ENCODE results near the gene JCAD.
"Not testable (repeated sequence)": the region's sequence is repeated elsewhere in the genome, so short reads cannot be mapped to it uniquely, and the experiment has no call there.

The JCAD gene, protein sequence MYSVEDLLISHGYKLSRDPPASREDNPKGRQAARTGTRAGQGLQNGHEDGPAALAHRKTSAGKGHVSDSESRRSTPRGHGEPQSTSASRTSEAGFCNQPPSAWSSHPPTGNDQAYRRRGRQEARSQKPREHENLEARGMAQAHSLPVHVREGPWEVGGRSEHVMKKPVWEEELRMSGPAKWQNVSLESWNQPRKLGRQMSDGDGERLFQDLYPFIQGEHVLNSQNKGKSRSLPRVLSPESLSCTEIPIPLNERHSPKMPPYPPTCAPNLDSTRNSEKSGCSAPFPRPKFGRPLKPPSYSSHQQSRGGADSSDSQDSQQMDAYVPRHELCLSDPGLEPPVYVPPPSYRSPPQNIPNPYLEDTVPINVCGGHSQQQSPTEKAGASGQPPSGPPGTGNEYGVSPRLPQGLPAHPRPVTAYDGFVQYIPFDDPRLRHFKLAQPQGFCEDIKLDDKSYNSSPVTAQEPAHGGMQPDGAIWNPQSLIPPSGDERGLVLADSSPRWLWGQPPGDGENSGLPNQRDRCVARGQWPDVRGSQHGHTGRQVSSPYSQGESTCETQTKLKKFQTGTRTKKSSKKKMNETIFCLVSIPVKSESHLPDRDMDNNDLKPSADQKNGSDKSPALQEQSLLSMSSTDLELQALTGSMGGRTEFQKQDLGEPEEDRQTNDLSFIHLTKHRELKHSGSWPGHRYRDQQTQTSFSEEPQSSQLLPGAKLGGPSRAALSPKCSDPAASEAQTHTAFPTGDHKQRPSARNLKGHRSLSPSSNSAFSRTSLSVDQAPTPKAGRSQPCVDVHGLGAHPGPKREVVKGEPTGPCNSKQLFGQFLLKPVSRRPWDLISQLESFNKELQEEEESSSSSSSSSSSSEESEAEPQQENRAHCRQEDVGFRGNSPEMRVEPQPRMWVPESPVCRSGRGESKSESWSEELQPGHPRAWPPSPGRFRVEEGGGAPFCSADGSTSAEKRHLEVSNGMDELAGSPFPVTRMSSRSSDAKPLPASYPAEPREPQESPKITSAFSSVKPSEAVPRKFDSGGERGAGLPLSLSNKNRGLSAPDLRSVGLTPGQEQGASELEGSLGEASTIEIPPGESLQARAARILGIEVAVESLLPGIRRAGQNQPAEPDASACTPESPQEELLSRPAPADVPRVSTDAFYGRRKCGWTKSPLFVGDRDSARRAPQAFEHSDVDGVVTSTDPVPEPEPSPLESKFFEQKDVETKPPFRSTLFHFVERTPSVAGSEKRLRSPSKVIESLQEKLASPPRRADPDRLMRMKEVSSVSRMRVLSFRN (N-terminal part only)

DNA sequence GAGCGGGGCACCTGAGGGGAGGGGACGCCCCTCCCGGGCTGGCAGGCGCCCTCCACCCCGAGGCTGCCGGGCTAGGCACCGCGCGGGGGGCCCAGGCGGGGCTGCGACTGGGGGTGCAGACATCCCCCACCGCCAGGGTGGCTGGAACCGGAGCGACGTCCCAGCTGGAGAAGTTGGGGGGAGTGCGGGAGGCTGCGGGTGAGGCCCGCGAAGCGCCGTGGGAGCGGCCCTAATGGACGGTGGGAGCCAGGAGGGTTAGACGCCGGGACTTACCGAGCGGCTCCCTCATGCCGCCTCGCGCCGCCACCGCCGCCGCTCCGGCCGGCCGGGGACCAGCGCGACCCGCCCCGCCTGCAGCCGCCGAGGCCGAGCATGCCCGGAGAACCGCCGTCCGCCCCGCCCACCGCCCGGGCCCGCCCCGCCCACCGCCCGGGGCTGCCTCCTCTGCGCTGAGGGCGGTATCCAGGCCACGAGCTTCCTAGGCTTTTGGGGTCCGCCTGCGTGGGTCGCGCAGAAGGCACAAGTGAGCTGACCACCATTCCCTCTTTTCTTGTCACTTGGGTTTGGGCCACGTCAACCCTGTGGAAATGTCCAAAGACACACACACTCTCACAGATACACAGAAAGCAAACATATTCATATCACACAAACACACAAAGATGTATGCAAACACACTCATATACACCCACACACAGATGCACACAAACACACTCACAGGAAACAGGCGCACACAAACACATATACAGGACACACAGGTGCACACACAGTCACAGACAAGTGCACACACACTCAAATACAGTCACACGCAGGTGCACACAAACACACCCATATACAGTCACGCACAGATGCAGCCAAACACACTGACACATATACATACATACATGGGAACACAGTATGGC, at the start of gene JCAD:
JCAD (minus strand) TSS at position 378 of the 899 bp plus-strand sequence. CDS start 11,774 bp downstream, outside the sequence.
- DNase-seq: peak; percentile 63

DNA sequence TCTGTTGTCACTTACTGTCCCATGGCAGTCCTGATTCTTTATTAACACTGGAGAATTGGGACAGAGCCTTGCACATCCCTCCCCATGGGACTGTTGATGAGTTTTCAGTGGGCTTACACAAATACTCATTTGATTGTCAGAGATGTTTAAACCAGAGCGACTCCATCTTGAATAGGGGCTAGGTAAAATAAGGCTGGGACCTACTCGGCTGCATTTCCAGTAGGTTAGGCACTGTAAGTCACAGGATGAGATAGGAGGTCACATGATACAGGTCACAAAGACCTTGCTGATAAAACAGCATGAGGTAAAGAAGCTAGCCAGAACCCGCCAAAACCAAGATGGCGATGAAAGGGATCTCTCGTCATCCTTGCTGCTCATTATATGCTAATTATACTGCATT, 47.6 kb upstream of the JCAD start:
- DNase-seq: no peak

DNA sequence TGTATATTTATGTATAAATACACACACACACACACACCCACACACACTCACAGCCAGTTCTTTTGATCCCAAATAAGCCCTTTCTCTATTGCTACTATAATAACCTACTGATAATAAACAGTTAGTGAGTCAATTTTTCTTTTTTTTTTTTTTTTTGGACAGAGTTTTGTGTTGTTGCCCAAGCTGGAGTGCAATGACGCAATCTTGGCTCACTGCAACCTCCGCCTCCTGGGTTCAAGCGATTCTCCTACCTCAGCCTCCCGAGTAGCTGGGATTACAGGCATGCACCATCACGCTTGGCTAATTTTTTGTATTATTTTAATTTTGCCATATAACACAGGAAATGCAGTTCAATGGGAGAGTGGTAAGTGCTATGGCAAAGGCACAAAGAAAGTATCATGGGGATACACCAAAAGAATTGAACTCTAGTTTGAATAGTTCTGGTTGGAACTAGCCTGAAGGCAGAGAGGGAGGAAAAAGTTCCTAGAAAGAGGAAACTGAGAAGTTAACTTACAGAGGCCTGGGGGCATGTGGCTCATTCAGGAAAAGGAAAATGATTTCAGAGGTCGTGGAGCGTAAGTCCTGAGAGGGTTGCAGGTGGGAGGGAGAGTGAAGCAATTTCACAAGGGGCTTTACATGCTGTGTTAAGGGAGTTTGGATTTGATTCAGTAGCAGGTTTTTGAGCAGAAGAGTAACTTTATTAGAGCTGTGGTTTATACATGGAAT, 44.4 kb upstream of the JCAD start:
- DNase-seq: no peak

DNA sequence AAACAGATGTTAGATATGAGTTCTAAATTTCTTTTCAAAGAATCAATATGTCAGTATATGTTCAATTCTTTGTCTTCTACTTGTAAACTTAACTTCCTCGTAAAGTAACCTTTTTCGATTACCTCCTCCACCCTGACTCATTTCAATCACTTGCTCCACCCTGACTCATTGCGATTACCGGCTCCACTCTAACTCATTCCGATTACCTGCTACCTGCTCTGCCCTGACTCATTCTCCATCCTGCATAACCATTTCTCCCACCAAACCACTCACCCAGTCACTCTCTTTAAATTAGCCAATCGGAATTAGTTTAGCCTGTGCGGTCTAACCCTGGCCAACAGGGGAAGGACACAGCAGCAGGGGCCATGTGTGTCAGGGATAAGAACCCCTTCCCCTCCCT, 40.3 kb upstream of the JCAD start:
- not testable (repeated sequence) for DNase-seq

DNA sequence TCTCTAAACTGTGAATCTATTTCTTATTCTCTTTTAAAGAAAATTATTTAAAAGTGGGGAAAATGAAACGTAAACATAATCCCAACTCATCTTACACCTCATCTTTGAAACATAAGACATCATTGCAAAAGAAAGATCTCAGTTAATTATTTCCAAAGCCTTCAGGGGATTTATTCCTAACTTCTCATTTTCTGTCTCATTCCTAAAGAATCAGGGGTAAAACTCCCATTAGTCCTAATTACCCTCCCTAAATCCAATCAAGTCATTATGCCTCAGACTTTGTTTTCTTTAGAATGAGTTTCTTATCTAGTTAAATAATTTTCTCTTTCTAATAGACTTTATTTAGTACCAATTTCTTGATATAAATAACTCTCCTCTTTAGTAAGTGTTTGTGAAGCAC, 39.7 kb upstream of the JCAD start:
- DNase-seq: no peak

DNA sequence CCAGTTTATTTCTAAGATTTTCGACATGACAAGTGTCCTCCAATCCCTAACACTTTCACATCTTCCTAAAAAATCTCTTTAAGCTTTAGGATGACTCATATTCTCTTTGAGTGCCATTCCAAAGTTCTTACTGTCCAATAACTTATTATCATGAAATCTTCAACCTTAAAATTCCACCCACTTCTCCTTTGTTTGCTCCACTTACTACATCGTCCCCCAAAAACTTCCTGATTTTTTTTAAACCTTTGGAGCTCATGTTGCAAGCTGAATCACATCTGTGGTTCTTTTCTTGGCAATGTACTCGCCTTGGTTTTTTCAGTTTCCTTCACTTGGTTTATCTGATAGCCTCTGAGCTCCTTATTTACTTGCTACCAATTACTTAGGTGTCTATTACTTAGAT, 39.2 kb upstream of the JCAD start:
- no peak for DNase-seq

DNA sequence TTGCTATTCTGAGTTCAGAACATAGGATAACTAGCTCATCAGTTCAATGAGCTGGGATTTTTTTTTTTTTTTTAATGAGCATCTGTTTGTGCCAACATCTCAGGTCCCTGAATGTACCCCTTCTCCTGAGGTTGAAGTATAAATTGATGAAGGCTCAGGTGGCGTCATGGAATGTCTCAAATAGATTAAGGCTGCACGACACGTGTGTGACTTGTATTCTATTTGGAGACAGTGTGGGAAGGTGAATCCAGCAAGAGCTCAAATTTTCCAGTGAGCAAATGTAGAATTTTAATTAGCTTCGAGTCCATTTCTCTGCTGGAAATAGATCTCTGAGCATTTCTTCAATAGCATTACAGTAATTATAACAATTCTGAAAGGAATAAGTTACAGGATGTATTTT, 37.2 kb upstream of the JCAD start:
- DNase-seq: no peak

DNA sequence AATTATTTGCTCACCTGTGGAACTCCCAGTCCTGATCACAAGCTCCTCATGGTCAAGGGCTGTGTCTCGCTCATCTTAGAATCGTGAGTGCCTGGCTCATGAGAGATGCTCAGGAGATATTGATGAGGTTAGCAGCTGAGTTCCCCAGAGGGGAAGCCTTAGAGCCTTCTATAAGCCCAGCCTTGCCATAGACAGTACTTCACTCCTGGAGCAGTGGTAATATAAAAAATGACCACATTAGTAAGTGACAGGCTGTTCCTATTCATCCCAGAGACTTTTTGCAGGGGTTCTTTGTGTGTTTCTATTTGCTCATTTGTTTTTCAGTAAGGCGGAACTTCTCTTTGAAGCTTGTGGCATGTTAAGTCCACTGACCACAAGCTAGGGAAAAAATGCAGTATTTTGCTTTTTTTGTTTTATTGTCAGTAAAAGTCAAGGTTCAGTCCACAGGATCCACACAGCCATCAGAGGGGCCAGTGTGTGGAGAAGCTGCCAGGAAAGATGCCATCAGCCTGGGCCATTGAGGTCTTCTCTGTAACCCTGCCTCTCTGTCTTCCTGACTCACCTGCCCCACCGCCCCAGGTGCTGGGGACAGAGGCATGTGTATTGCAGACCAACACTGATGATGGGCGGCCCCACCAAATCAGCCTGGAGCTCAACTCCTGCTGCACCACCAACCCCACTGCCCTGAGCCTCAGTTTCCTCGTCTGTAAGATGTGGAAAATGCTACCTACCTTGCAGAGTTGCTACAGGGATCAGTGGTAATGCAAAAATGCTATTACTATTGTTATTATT, 36.4 kb upstream of the JCAD start:
- no peak for DNase-seq

DNA sequence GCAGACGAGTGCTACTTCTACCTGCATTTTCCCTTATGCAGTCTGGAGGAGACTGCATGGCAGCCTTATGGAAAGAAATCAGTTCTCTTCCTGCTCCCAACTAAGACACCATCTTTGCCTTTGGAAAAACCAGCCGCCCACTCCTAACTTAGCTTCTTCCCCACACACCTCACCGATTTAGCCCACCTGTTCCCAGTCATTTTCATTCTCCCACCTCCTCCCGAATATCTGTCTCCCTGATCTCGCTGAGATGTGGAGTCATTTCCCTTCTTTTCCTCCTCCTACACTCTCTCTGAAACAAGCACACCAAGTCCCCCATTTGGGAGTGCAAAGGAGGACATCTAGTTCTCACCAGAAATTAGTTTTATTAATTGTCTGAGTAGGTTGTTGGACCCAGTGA, 35.2 kb upstream of the JCAD start:
- DNase-seq: no peak

DNA sequence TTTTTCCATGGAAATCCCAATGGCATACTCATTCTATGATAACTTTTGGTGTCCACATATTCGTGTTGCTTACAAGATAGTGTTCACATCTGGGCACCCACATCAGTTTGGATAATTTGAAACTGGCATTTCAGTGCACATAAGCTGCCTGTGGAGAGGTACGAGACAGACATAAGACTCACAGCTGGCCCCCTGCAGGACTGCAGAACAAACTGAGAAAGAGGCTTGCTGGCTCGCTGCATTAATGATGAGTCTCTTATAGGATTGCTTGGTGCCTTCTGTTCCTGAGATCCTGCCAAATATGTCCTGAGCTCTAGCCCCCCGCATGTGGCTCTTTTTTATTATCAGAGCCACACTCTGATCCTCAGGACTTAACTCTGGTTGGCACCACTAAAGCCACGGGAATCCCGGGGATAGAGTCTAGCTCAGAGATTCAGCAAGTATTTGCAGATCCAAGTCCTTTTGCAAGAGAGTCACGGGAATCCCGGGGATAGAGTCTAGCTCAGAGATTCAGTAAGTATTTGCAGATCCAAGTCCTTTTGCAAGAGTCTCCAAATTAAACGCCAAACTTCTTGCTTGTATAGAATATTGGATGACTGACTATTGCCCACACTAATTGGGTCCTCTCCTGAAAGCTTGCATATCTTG, 34.0 kb upstream of the JCAD start:
- no peak for DNase-seq

DNA sequence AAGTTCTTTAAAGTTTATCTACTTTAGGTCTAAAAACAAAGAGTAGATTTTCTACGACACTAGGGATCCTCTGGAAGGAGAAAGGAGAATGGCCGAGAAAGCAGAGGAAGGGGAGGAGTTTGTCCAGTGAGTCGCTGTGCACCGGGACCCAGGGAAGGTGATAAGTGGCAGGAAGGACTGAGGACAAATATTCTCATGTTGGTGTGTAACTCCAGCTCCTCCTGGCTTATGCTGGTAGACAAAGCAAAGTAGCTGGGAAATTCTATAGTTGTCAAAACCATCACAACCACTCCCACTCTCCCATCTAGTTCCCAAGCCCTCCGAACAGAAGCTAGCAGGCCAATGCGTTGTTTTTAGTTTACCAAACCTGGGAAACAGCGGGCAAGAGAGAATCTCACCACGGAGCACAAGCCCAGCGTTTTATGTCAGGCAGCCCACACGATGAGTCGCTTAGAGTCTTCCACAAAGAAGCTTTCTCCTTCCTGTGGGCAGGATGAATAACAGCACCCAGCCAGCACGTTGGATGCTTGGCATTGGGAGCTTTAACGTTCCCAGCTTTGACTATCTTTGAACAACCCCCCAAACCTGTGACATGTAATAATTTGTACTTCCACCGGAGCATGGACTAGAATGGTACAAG, 32.9 kb upstream of the JCAD start:
- DNase-seq: no peak

DNA sequence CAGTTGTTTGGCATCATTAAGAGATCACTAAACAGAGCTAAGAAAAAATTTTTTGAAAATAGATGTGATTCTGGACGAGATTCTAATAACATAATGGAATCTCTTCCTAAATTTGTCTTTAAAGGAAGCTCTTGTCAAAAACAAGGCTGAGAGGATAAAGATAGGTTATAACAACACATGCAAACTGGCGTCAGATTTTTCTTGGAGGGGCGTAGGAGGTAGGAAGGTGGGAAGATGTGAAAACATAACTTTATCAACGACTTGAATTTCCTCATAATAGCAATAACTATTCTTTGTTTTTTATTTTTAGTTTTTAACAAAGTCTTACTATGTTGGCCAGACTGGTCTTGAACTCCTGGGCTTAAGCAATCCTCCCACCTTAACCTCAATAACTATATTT, 31.8 kb upstream of the JCAD start:
- no peak for DNase-seq

DNA sequence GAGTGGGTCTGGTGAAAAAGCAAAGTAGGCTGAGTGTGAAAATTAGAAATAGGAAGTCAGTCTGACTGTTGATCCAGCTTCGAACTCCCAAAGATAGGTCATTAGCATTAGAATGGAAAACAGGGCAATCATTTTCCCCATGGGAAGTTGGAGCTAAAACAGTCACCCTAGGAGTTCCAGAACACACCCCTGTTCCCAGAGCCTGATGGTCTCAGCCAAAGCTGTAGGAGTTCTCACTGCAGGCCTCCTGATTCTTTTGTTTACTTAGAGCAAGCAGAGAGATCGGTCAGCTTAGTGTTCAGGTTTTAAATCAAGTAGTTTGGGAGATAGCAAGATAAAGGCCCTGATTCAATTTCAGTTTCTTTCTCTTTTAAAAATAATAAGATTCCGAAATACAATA, 28.8 kb upstream of the JCAD start:
- DNase-seq: no peak

DNA sequence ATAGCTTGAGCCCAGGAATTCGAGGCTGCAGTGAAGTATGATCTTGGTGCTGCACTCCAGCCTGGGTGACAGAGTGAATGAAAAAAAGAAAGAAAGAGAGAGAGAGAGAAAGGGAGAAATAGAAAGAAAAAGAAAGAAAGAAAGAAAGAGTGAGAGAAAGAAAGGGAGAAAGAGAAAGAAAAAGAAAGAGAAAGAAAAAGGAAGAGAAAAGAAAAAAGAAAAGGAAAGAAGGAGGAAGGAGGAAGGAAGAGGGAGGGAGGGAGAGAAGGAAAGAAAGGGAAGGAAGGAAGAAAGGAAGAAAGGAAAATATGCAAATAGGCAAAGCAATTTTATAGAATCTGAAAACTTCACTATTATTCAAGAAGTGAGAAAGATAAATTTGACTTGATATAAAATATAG, 24.5 kb upstream of the JCAD start:
- DNase-seq: no peak

DNA sequence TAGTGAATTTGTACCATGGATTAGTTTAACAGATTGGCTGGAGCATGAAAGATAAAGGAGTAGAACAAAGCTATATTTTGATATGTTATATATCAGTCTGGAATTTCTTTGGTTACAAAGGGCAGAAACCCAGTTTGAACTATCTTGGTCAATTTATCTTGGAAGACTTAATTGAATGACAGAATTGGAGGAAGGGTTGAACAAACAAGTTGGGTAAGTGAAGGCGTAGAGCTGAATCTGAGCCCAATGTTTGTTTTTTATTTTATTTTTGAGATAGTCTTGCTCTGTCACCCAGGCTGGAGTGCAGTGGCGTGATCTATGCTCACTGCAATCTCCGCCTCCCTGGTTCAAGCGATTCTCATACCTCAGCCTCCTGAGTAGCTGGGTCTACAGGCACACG, 21.8 kb upstream of the JCAD start:
- DNase-seq: no peak

DNA sequence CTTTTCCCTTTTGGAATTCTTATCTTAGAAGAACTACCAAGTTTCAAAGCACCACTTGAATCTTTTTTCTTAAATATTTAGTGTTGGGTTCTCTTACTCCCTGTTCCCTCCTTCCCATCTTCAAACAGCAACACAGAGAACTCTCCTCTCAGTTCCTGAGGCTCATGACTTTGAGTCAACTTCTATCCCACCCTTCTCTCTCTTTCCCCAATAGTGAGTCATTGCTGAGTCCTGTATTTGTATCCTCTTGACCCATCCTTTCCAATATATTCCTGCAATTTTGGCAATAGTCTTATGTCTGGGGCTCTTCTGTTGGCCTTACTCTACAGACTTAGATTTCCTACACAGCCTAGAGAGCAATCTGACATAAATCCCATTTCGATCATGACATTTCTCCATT, 20.8 kb upstream of the JCAD start:
- no peak for DNase-seq

DNA sequence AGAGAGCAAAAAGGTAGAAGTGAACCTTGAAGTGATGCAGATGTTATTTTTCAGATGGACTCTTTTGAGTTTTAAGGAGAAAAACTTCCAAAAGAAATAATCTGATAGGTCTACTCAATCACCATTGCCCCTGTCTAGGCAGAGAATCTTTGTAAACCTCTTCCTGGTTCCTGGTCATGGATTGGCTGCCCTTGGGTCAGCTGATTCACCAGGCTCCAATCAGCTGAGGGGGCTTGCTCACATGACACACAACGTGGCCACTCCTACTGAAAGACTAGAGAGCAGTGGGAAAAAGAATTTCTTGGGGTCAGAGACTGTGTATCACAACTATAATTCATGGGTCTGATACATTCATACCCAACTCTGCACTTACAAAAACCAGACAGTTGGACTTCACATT, 20.0 kb upstream of the JCAD start:
- DNase-seq: no peak

DNA sequence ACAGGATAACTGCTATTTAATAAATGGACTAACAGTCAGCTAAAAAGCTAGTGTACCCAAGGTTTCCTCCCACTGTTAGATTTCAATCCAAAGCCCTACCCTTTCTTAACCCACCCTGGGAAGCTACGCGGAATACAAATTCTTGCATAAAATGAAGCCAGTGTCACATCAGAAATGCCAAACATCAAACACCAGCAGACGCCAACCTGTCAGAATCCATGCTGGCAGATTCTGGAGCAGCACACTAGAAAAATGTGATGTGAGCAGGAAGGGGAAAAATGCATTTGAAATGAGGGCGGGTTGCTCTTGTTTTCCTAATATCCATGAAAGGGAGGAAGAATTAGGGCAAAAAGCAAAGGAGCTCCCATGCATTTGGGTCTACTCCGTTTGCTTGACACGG, 16.1 kb upstream of the JCAD start:
- no peak for DNase-seq

DNA sequence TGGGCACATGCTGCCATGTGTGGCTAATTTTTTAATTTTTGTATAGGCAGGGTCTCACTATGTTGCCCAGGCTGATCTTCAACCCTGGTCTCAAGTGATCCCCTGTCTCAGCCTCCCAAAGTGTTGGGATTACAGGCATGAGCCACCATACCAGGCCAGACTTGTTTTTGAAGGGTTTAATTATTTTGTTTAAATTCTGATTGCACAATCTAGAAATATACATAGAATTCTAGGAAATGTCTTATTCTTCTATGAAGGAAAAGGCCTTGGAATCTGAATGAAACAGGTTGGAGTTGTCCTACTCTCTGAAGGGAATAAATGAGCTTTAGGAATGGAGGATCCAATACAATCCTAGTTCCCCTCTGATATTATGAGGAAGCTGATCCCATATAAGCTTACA, 15.5 kb upstream of the JCAD start:
- no peak for DNase-seq

DNA sequence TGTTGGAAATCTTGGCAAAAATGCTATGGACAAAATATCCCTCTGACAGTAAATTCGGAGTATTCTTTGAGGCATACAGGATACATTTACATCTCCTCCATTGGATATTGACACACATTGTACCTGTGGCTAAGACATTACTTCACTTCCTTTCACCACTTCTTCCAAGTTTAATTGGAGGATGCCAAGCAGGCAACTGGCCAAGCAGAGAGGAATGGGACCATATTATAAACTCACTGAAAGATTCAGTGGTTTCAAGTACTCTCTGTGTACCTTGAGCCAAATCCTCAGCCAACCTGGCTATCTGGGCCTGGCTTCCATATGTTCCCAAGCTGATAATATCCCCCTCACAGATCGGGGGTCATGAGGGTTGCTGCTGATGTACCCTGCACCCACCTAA, 14.7 kb upstream of the JCAD start:
- DNase-seq: no peak
